NCI-H460 (cell line): ENCODE results near the gene CPTP. TPM values are rescaled to one million over a fixed set of nuclear protein-coding genes. Genes with fewer than 3 reads are reported as not detected.

ENCODE experiments used
- DNase-seq: peaks from one replicate; pipeline ENCODE4 v3.0.0-alpha.2; 2016; ENCODE audit warnings: low read depth; ENCODE audit errors: extremely low read depth
- small RNA-seq, 2 experiments: library from RNA; depleted of rRNA; stranded (forward); fragments of <200 nt; gene quantifications; one replicate each; pipeline ENCODE3, GENCODE V24; 2014
- total RNA-seq: library from RNA; depleted of rRNA; stranded (reverse); fragments of >200 nt; shearing (Covaris generic); gene quantifications from 2 replicates; pipeline ENCODE4 v1.2.3, GENCODE V29; 2014; rRNA removed

CPTP gene
- total RNA-seq, 1 experiment from 2014 or later, result 12.2 TPM

DNA sequence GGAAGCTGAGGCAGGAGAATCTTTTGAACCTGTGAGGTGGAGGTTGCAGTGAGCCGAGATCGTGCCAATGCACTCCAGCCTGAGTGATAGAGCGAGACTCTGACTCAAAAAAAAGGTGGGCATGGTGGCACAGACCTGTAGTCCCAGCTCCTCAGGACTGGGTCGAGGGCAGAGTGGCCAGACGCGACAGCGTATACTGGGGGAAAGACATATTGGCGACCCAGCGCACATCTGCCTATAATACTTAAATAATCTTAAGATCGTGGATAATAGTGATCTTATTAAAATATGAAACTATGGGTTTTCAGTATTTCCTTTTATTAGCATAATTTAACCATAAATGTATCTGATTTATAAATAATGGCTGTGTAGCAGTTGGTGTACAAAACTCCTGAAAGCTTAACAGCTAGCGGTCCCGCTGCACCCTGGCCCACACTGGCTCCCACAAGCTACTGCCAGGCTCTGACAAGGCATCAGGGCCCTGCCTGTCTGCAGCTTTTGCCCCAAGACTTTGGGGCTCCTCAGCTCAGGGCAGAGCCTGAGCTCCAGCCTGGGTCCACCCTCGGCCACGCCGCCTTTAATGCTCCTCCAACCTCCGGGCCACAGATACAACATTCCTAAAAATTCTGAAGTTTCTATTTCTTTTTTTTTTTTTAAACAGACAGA lies 53.1 kb downstream of the CPTP start:
- DNase-seq, result no peak

Small RNA genes lying within 50 kb of the gene (small RNA-seq; reads per million reads assigned to genes)
- 0 reads per million in 2 experiments for gene MIR6726

Other genes with a start within 250 kb of the CPTP start
- gene C1orf159, start 208.7 kb upstream of the CPTP start, total RNA-seq, result 3.9 and 5.5 TPM in 2 replicates
- gene TTLL10, start 150.9 kb upstream of the CPTP start, total RNA-seq, result not detected in 2 replicates
- not detected in 2 replicates for gene TNFRSF18, start 118.2 kb upstream of the CPTP start, total RNA-seq
- not detected in 2 replicates for gene TNFRSF4, start 110.6 kb upstream of the CPTP start, total RNA-seq
- gene SDF4, start 92.8 kb upstream of the CPTP start, total RNA-seq, result 81.0 and 83.6 TPM in 2 replicates
- gene B3GALT6, start 92.6 kb upstream of the CPTP start, total RNA-seq, result 15.6 and 17.5 TPM in 2 replicates
- gene C1QTNF12, start 78.1 kb upstream of the CPTP start, total RNA-seq, result 1.3 TPM in 1 of 2 replicates, not detected in the other
- 49.6 and 52.2 TPM in 2 replicates for gene UBE2J2, start 50.9 kb upstream of the CPTP start, total RNA-seq
- 1.6 and 1.7 TPM in 2 replicates for gene SCNN1D, start 44.4 kb upstream of the CPTP start, total RNA-seq
- gene ACAP3, start 16.9 kb upstream of the CPTP start, total RNA-seq, result 9.6 and 10.3 TPM in 2 replicates
- gene PUSL1, start 16.2 kb upstream of the CPTP start, total RNA-seq, result 13.1 and 18.9 TPM in 2 replicates
- 56.6 and 60.4 TPM in 2 replicates for gene INTS11, start 142 bp upstream of the CPTP start, total RNA-seq
- 0.30 and 0.66 TPM in 2 replicates for gene TAS1R3, start 6.5 kb downstream of the CPTP start, total RNA-seq
- 53.7 and 55.3 TPM in 2 replicates for gene DVL1, start 24.6 kb downstream of the CPTP start, total RNA-seq
- gene MXRA8, start 33.8 kb downstream of the CPTP start, total RNA-seq, result not detected in 2 replicates
- 103 and 128 TPM in 2 replicates for gene AURKAIP1, start 50.4 kb downstream of the CPTP start, total RNA-seq
- 70.1 and 110 TPM in 2 replicates for gene CCNL2, start 74.5 kb downstream of the CPTP start, total RNA-seq
- gene MRPL20, start 82.5 kb downstream of the CPTP start, total RNA-seq, result 132 and 136 TPM in 2 replicates
- 0.15 TPM in 1 of 2 replicates, not detected in the other for gene ANKRD65, start 96.5 kb downstream of the CPTP start, total RNA-seq
- 5.0 and 8.0 TPM in 2 replicates for gene VWA1, start 110.9 kb downstream of the CPTP start, total RNA-seq
- 0.05 and 0.06 TPM in 2 replicates for gene ATAD3C, start 124.9 kb downstream of the CPTP start, total RNA-seq
- gene ATAD3B, start 147.0 kb downstream of the CPTP start, total RNA-seq, result 15.4 and 21.1 TPM in 2 replicates
- gene ATAD3A, start 187.4 kb downstream of the CPTP start, total RNA-seq, result 24.5 and 25.9 TPM in 2 replicates
- 0.67 TPM in 1 of 2 replicates, not detected in the other for gene TMEM240, start 215.8 kb downstream of the CPTP start, total RNA-seq